Erythroblast (primary cell): ENCODE measurements around the gene TPSAB1.
"Not testable (repeated sequence)": the region's sequence is repeated elsewhere in the genome, so short reads cannot be mapped to it uniquely, and the experiment has no call there.

Source experiments
- GATA1 ChIP-seq: IDR thresholded peaks from 2 replicates; pipeline ENCODE4 v1.6.1; 2011; ENCODE audit warnings: low read depth, mild to moderate bottlenecking, control low read depth, low read length, moderate library complexity
- POLR2A ChIP-seq: IDR thresholded peaks from 2 replicates; pipeline ENCODE4 v1.6.1; 2011; ENCODE audit warnings: mild to moderate bottlenecking, low read length

GRCh38 chr16:1230471-1231212, 9.9 kb upstream of the TPSAB1 start:
- TF ChIP-seq POLR2A, GATA1: not testable (repeated sequence)
